Stimulated activated naive B cell treated with anti-CD40 and anti-IgM and Interleukin-4, amounts not matched to agents 10 μg/mL and 1 μg/mL and 100 μg/mL, for 72 hours (primary cell): Measurements from ENCODE around the gene NUP214.

Experiments used
- ATAC-seq, 2 donors: fragments of 150-1000 bp; cut with Tn5 transposase; replicated peaks; 2 replicates each; pipeline ENCODE4 v1.10.0; 2021; ENCODE audit warnings: moderate library complexity in 1 of 2
- DNase-seq: peaks from one replicate; pipeline ENCODE4 v3.0.0; 2021
- H3K27ac Mint-ChIP-seq: one replicate; pipeline ENCODE4 v1.8.0; 2022; ENCODE audit warnings: mild to moderate bottlenecking, mixed read lengths
- H3K27me3 Mint-ChIP-seq, 2 donors: one replicate each; pipeline ENCODE4 v1.8.0; 2022; ENCODE audit warnings: mixed read lengths in 2 of 2
- H3K36me3 Mint-ChIP-seq, 2 donors: one replicate each; pipeline ENCODE4 v1.8.0; 2022; ENCODE audit warnings: mixed read lengths in 2 of 2, mild to moderate bottlenecking in 1 of 2
- H3K4me1 Mint-ChIP-seq, 2 donors: one replicate each; pipeline ENCODE4 v1.8.0; 2022; ENCODE audit warnings: mixed read lengths in 2 of 2, mild to moderate bottlenecking in 1 of 2
- H3K4me3 Mint-ChIP-seq, 2 donors: one replicate each; pipeline ENCODE4 v1.8.0; 2022; ENCODE audit warnings: mild to moderate bottlenecking in 2 of 2, mixed read lengths in 2 of 2, moderate library complexity in 1 of 2
- H3K9me3 Mint-ChIP-seq, 2 donors: one replicate each; pipeline ENCODE4 v1.8.0; 2022; ENCODE audit warnings: mixed read lengths in 2 of 2, mild to moderate bottlenecking in 1 of 2

Gene NUP214

GRCh38 chr9:131125288-131126058 lies at the start of gene NUP214:
NUP214 (plus strand) TSS chr9:131125586; CDS start chr9:131125705, 119 bp downstream.
- peaks cover 8 to 17% of the 10 kb centered on the region in 2 donors for H3K4me1 Mint-ChIP-seq
- peak within 1 kb of the TSS; percentile 99 for H3K27ac Mint-ChIP-seq
- no peaks in the 10 kb centered on the region for H3K9me3 Mint-ChIP-seq
- H3K4me3 Mint-ChIP-seq, result peak within 1 kb of the TSS; percentile 99
- peak; percentile 99 for ATAC-seq
- H3K36me3 Mint-ChIP-seq, result peaks cover 11 to 14% of the 10 kb centered on the region in 2 donors
- peak; percentile 98 for DNase-seq
- H3K27me3 Mint-ChIP-seq, result peaks cover 0 to 1% of the 10 kb centered on the region in 2 donors

GRCh38 chr9:131076347-131077195 lies 48.8 kb upstream of the NUP214 start:
- Mint-ChIP-seq H3K27ac (peak overlapping the region; percentile 74), H3K27me3 (no peaks in the 10 kb centered on the region), H3K4me3 (no peak overlapping the region), H3K36me3 (no peaks in the 10 kb centered on the region), H3K9me3 (no peaks in the 10 kb centered on the region), H3K4me1 (no peaks in the 10 kb centered on the region)
- DNase-seq (no peak), ATAC-seq (no peak)

- no peaks in the 10 kb centered on the region for H3K4me1 Mint-ChIP-seq
Measured at GRCh38 chr9:131078427-131079366, 46.7 kb upstream of the NUP214 start.

GRCh38 chr9:131080589-131080988 lies 44.8 kb upstream of the NUP214 start:
- Mint-ChIP-seq H3K27ac (no peak overlapping the region), H3K27me3 (peaks cover 6% of the 10 kb centered on the region in 2 donors), H3K36me3 (no peaks in the 10 kb centered on the region), H3K9me3 (no peaks in the 10 kb centered on the region), H3K4me3 (no peak overlapping the region), H3K4me1 (no peaks in the 10 kb centered on the region)
- no peak for DNase-seq
- no peak for ATAC-seq

More at GRCh38 chr9:131078427-131079366, 46.7 kb upstream of the NUP214 start:
- no peaks in the 10 kb centered on the region for H3K9me3 Mint-ChIP-seq
- no peaks in the 10 kb centered on the region for H3K27me3 Mint-ChIP-seq
- H3K4me3 Mint-ChIP-seq, result no peak overlapping the region
- DNase-seq, result no peak
- ATAC-seq, result no peak
- no peak overlapping the region for H3K27ac Mint-ChIP-seq
- H3K36me3 Mint-ChIP-seq, result no peaks in the 10 kb centered on the region

GRCh38 chr9:131081868-131082267 lies 43.5 kb upstream of the NUP214 start:
- Mint-ChIP-seq H3K9me3 (no peaks in the 10 kb centered on the region), H3K27ac (no peak overlapping the region), H3K4me3 (no peak overlapping the region), H3K27me3 (peaks cover 6% of the 10 kb centered on the region in 2 donors), H3K4me1 (no peaks in the 10 kb centered on the region), H3K36me3 (no peaks in the 10 kb centered on the region)
- no peak for ATAC-seq
- DNase-seq, result no peak

- DNase-seq (no peak), ATAC-seq (no peak)
- Mint-ChIP-seq H3K9me3 (no peaks in the 10 kb centered on the region), H3K4me3 (no peak overlapping the region), H3K27me3 (peaks cover 6% of the 10 kb centered on the region in 2 donors), H3K36me3 (no peaks in the 10 kb centered on the region), H3K4me1 (no peaks in the 10 kb centered on the region), H3K27ac (no peak overlapping the region)
Measured at GRCh38 chr9:131082774-131083512, 42.4 kb upstream of the NUP214 start.

- H3K9me3 Mint-ChIP-seq, result no peaks in the 10 kb centered on the region
- H3K27ac Mint-ChIP-seq, result peak overlapping the region; percentile 43
- H3K36me3 Mint-ChIP-seq, result no peaks in the 10 kb centered on the region
- H3K27me3 Mint-ChIP-seq, result peaks cover 6% of the 10 kb centered on the region in 2 donors
- no peak for DNase-seq
- H3K4me1 Mint-ChIP-seq, result no peaks in the 10 kb centered on the region
- H3K4me3 Mint-ChIP-seq, result no peak overlapping the region
- no peak for ATAC-seq
Measured at GRCh38 chr9:131084661-131085369, 40.6 kb upstream of the NUP214 start.

GRCh38 chr9:131085370-131086122 lies 39.8 kb upstream of the NUP214 start:
- ATAC-seq, result no peak
- peaks cover 6% of the 10 kb centered on the region in 2 donors for H3K27me3 Mint-ChIP-seq

GRCh38 chr9:131087354-131087893 lies 38.0 kb upstream of the NUP214 start:
- Mint-ChIP-seq H3K27me3 (peaks cover 6% of the 10 kb centered on the region in 2 donors), H3K27ac (no peak overlapping the region), H3K4me1 (no peaks in the 10 kb centered on the region), H3K36me3 (no peaks in the 10 kb centered on the region), H3K9me3 (no peaks in the 10 kb centered on the region), H3K4me3 (no peak overlapping the region)
- ATAC-seq, result no peak
- DNase-seq, result no peak

More at GRCh38 chr9:131085370-131086122, 39.8 kb upstream of the NUP214 start:
- H3K4me3 Mint-ChIP-seq, result no peak overlapping the region
- no peaks in the 10 kb centered on the region for H3K9me3 Mint-ChIP-seq
- H3K36me3 Mint-ChIP-seq, result no peaks in the 10 kb centered on the region
- no peak for DNase-seq
- no peaks in the 10 kb centered on the region for H3K4me1 Mint-ChIP-seq
- H3K27ac Mint-ChIP-seq, result no peak overlapping the region

GRCh38 chr9:131090025-131090787 lies 35.2 kb upstream of the NUP214 start:
- Mint-ChIP-seq H3K36me3 (no peaks in the 10 kb centered on the region), H3K9me3 (no peaks in the 10 kb centered on the region), H3K27ac (no peak overlapping the region), H3K27me3 (peaks cover 27 to 28% of the 10 kb centered on the region in 2 donors), H3K4me3 (no peak overlapping the region), H3K4me1 (no peaks in the 10 kb centered on the region)
- ATAC-seq, result no peak
- no peak for DNase-seq

GRCh38 chr9:131091352-131091992 lies 33.9 kb upstream of the NUP214 start:
- Mint-ChIP-seq H3K9me3 (no peaks in the 10 kb centered on the region), H3K4me3 (no peak overlapping the region), H3K27ac (no peak overlapping the region), H3K4me1 (peaks cover 5 to 6% of the 10 kb centered on the region in 2 donors), H3K27me3 (peaks cover 32 to 35% of the 10 kb centered on the region in 2 donors), H3K36me3 (no peaks in the 10 kb centered on the region)
- DNase-seq, result no peak
- ATAC-seq, result no peak
